Endothelial cell (in vitro differentiated cells): Measurements from ENCODE around the gene FAM193B. TPM values are rescaled to one million over a fixed set of nuclear protein-coding genes. Genes with fewer than 3 reads are reported as not detected.
A peak's percentile ranks its signal among the peaks of the same experiment; 100 is the strongest.

Experiments used
- DNase-seq: peaks from one replicate; pipeline ENCODE4 v3.0.0; 2021; ENCODE audit warnings: low spot score
- H3K27ac Mint-ChIP-seq: one replicate; pipeline ENCODE4 v1.8.0; 2021; ENCODE audit warnings: mixed read lengths, inconsistent platforms; ENCODE audit not compliant: unreplicated experiment
- H3K27me3 Mint-ChIP-seq: one replicate; pipeline ENCODE4 v1.8.0; 2021; ENCODE audit warnings: mild to moderate bottlenecking, moderate library complexity, mixed read lengths, inconsistent platforms; ENCODE audit not compliant: unreplicated experiment
- H3K36me3 Mint-ChIP-seq: one replicate; pipeline ENCODE4 v1.8.0; 2021; ENCODE audit warnings: mild to moderate bottlenecking, low read depth, mixed read lengths, inconsistent platforms; ENCODE audit not compliant: unreplicated experiment
- H3K4me1 Mint-ChIP-seq: one replicate; pipeline ENCODE4 v1.8.0; 2021; ENCODE audit warnings: mild to moderate bottlenecking, mixed read lengths, inconsistent platforms; ENCODE audit not compliant: unreplicated experiment
- H3K4me3 Mint-ChIP-seq: one replicate; pipeline ENCODE4 v1.8.0; 2021; ENCODE audit warnings: mild to moderate bottlenecking, mixed read lengths, inconsistent platforms; ENCODE audit not compliant: unreplicated experiment
- H3K9me3 Mint-ChIP-seq: one replicate; pipeline ENCODE4 v1.8.0; 2021; ENCODE audit warnings: mixed read lengths, inconsistent platforms; ENCODE audit not compliant: unreplicated experiment
- total RNA-seq: library from RNA; stranded (reverse); fragmentation: NEBNext Ultra II Directional; extraction: Animal tissue kit (Norgen Biotek cat#: 25700); gene quantifications from one replicate; pipeline ENCODE4 v1.2.1, GENCODE V29; 2021; ENCODE audit not compliant: unreplicated experiment
- TF ChIP-seq, protein P1 (sequence below): fragments of 200-600 bp; sonication (generic); IDR thresholded peaks from one replicate; pipeline ENCODE4 v1.5.0; 2021; ENCODE audit warnings: antibody characterized with exemption; ENCODE audit not compliant: unreplicated experiment

Gene FAM193B
- total RNA-seq, 1 donor from 2014 or later, result 97.6 TPM

DNA sequence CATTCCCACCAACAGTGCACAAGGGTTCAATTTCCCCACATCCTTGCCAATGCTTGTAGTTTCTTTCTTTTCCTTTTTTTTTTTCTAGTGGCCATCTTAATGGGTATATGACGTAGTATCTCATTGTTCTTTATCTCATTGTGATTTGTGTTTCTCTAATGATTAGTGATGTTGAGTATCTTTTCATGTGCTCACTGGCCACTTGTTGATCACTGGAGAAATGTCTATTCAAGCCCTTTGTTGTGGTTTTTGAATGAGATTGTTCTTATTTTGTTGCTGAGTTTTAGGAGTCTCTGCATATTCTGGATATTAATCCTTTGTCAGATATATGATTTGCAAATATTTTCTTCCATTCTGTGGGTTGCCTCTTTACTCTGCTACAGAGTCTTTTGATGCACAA, 36.0 kb upstream of the FAM193B start:
- H3K4me1 Mint-ChIP-seq, result peaks cover 10% of the 10 kb centered on the region
- TF ChIP-seq, protein P1, sequence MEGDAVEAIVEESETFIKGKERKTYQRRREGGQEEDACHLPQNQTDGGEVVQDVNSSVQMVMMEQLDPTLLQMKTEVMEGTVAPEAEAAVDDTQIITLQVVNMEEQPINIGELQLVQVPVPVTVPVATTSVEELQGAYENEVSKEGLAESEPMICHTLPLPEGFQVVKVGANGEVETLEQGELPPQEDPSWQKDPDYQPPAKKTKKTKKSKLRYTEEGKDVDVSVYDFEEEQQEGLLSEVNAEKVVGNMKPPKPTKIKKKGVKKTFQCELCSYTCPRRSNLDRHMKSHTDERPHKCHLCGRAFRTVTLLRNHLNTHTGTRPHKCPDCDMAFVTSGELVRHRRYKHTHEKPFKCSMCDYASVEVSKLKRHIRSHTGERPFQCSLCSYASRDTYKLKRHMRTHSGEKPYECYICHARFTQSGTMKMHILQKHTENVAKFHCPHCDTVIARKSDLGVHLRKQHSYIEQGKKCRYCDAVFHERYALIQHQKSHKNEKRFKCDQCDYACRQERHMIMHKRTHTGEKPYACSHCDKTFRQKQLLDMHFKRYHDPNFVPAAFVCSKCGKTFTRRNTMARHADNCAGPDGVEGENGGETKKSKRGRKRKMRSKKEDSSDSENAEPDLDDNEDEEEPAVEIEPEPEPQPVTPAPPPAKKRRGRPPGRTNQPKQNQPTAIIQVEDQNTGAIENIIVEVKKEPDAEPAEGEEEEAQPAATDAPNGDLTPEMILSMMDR, result no peak
- H3K9me3 Mint-ChIP-seq, result no peaks in the 10 kb centered on the region
- no peak overlapping the region for H3K4me3 Mint-ChIP-seq
- no peak overlapping the region for H3K27ac Mint-ChIP-seq
- H3K27me3 Mint-ChIP-seq, result peaks cover 2% of the 10 kb centered on the region
- no peak for DNase-seq
- peaks cover 14% of the 10 kb centered on the region for H3K36me3 Mint-ChIP-seq

DNA sequence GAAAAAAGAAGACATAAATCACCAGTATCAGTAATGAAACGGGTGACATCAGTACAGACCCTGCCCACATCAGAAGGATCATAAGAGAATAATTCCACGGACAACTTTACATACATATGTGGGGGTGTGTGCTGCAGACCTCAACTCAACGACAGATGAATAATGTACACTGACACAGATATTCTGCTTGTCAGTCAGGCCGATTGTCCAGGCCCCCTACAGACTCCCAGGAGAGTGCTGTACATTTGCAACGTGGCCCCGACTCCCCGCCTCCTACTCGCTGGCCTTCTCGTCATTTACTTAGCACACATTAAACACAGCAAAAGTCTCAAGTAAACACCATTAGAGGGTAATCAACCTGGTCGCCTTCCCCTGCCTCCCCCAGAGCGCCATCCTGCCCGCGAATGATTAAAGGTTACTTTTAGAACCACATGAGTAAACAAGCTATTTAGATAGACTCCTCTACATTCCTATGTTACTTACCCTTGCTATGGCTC, 34.1 kb upstream of the FAM193B start:
- Mint-ChIP-seq H3K27ac (no peak overlapping the region), H3K4me1 (peaks cover 6% of the 10 kb centered on the region), H3K27me3 (peaks cover 4% of the 10 kb centered on the region), H3K9me3 (no peaks in the 10 kb centered on the region), H3K36me3 (peaks cover 4% of the 10 kb centered on the region), H3K4me3 (no peak overlapping the region)
- DNase-seq, result no peak
- TF ChIP-seq, protein P1, result no peak

DNA sequence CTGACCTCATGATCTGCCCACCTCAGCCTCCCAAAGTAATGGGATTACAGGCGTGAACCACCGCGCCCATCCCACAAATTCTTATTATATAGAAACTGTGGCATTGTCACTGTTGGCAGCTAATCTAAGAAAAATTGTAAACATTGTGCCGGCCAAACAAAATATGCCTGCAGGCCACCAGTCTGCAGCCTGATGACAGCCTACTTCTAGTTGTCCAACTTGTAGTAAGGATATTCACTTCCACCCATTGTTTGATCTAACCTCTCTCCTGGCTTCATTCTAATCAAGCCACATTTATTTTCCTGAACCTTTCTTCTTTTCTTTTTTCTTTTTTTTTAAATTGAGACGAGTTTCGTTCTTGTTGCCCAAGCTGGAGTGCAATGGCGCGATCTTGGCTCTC, 24.0 kb upstream of the FAM193B start:
- TF ChIP-seq, protein P1, result no peak
- Mint-ChIP-seq H3K4me1 (peaks cover 8% of the 10 kb centered on the region), H3K36me3 (no peaks in the 10 kb centered on the region), H3K4me3 (no peak overlapping the region), H3K9me3 (no peaks in the 10 kb centered on the region), H3K27ac (no peak overlapping the region), H3K27me3 (peaks cover 3% of the 10 kb centered on the region)
- DNase-seq, result no peak

DNA sequence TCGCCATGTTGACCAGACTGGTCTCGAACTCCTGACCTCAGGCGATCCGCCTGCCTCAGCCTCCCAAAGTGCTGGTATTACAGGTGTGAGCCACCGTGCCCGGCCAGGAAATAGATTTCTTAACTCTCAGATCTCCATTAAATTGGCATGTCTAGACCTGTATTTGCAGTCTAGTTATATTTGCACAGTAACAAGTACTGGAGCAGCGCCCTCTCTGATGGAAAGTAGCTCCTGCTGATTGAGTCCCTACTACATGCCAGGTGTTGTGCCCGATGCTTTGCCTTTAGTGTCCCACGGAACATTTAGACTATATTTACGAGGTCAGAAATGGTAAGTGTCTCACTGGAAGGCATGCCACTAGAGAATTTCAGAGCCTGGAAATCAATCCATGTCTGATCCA, 21.8 kb upstream of the FAM193B start:
- no peaks in the 10 kb centered on the region for H3K36me3 Mint-ChIP-seq
- peaks cover 3% of the 10 kb centered on the region for H3K27me3 Mint-ChIP-seq
- H3K27ac Mint-ChIP-seq, result no peak overlapping the region
- no peak for DNase-seq
- TF ChIP-seq, protein P1, result no peak
- H3K4me1 Mint-ChIP-seq, result peaks cover 8% of the 10 kb centered on the region
- H3K4me3 Mint-ChIP-seq, result peak overlapping the region; percentile 18
- H3K9me3 Mint-ChIP-seq, result no peaks in the 10 kb centered on the region

DNA sequence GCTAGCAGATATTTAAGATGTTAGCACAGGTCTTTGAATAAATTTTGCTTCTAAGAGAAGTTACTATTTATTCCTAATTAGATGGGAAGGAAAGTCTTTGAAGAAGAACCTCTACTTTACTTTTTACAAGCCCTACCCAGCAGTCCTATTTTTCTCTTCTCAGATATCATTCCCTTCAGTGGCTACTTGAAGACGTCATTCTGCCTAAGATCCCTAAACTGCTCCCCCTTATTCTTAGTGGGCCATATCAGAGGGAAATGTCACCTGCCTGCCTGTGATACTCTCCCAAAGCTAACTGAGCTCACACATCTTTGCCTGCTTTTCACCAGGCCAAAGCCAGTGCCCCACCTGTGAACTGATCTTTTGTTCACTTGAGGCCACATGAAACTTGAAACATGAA, 21.1 kb upstream of the FAM193B start:
- TF ChIP-seq, protein P1, result no peak
- no peak for DNase-seq
- peaks cover 8% of the 10 kb centered on the region for H3K4me1 Mint-ChIP-seq
- no peak overlapping the region for H3K27ac Mint-ChIP-seq
- peaks cover 3% of the 10 kb centered on the region for H3K27me3 Mint-ChIP-seq
- H3K36me3 Mint-ChIP-seq, result no peaks in the 10 kb centered on the region
- no peak overlapping the region for H3K4me3 Mint-ChIP-seq
- no peaks in the 10 kb centered on the region for H3K9me3 Mint-ChIP-seq
